Measurements from ENCODE around the gene KIF1B.
"Not testable (repeated sequence)": the region's sequence is repeated elsewhere in the genome, so short reads cannot be mapped to it uniquely, and the experiment has no call there.

Gene KIF1B

GRCh38 chr1:10339815-10340214, 129.4 kb downstream of the KIF1B start:
- no peak for DNase-seq

- no peak for DNase-seq
Measured at GRCh38 chr1:10340930-10341590, 130.7 kb downstream of the KIF1B start.

GRCh38 chr1:10347109-10347508, 136.7 kb downstream of the KIF1B start:
- no peak for DNase-seq

- DNase-seq = no peak
Measured at GRCh38 chr1:10353282-10353681, 142.9 kb downstream of the KIF1B start.

- no peak for DNase-seq
Measured at GRCh38 chr1:10353693-10354092, 143.3 kb downstream of the KIF1B start.

- DNase-seq = no peak
Measured at GRCh38 chr1:10360045-10360444, 149.7 kb downstream of the KIF1B start.

- no peak for DNase-seq
Measured at GRCh38 chr1:10361515-10361914, 151.1 kb downstream of the KIF1B start.

- no peak for DNase-seq
Measured at GRCh38 chr1:10368194-10368593, 157.8 kb downstream of the KIF1B start.

- no peak for DNase-seq
Measured at GRCh38 chr1:10374442-10374860, 164.1 kb downstream of the KIF1B start.

GRCh38 chr1:10377365-10378029, 167.1 kb downstream of the KIF1B start:
- not testable (repeated sequence) for DNase-seq

- DNase-seq = no peak
Measured at GRCh38 chr1:10378081-10378841, 167.9 kb downstream of the KIF1B start.

- DNase-seq = no peak
Measured at GRCh38 chr1:10379101-10379620, 168.8 kb downstream of the KIF1B start.

GRCh38 chr1:10379676-10380075, 169.3 kb downstream of the KIF1B start:
- DNase-seq = no peak

GRCh38 chr1:10380594-10381275, 170.4 kb downstream of the KIF1B start:
- no peak for DNase-seq

GRCh38 chr1:10383630-10384029, 173.3 kb downstream of the KIF1B start:
- DNase-seq = no peak

GRCh38 chr1:10384219-10384618, 173.8 kb downstream of the KIF1B start:
- no peak for DNase-seq

GRCh38 chr1:10386761-10387676, 176.6 kb downstream of the KIF1B start:
- no peak for DNase-seq

- no peak for DNase-seq
Measured at GRCh38 chr1:10387677-10388386, 177.5 kb downstream of the KIF1B start.

GRCh38 chr1:10388387-10388715, 178.0 kb downstream of the KIF1B start:
- DNase-seq = no peak

- no peak for DNase-seq
Measured at GRCh38 chr1:10389271-10389973, 179.1 kb downstream of the KIF1B start.

GRCh38 chr1:10396870-10397269, 186.5 kb downstream of the KIF1B start:
- DNase-seq = no peak
